GM12874 (cell line): Measurements from ENCODE around the gene GUK1.
A peak's percentile ranks its signal among the peaks of the same experiment; 100 is the strongest.

Source experiments
- TF ChIP-seq, protein P1 (sequence below): IDR thresholded peaks from 2 replicates; pipeline ENCODE4 v1.5.1; 2011; ENCODE audit warnings: low read depth, mild to moderate bottlenecking, control low read depth, low read length, moderate library complexity; ENCODE audit not compliant: insufficient read depth

Gene GUK1

GRCh38 chr1:228122921-228123441 lies 17.1 kb upstream of the GUK1 start:
- TF ChIP-seq, protein P1, sequence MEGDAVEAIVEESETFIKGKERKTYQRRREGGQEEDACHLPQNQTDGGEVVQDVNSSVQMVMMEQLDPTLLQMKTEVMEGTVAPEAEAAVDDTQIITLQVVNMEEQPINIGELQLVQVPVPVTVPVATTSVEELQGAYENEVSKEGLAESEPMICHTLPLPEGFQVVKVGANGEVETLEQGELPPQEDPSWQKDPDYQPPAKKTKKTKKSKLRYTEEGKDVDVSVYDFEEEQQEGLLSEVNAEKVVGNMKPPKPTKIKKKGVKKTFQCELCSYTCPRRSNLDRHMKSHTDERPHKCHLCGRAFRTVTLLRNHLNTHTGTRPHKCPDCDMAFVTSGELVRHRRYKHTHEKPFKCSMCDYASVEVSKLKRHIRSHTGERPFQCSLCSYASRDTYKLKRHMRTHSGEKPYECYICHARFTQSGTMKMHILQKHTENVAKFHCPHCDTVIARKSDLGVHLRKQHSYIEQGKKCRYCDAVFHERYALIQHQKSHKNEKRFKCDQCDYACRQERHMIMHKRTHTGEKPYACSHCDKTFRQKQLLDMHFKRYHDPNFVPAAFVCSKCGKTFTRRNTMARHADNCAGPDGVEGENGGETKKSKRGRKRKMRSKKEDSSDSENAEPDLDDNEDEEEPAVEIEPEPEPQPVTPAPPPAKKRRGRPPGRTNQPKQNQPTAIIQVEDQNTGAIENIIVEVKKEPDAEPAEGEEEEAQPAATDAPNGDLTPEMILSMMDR = no peak

DNA sequence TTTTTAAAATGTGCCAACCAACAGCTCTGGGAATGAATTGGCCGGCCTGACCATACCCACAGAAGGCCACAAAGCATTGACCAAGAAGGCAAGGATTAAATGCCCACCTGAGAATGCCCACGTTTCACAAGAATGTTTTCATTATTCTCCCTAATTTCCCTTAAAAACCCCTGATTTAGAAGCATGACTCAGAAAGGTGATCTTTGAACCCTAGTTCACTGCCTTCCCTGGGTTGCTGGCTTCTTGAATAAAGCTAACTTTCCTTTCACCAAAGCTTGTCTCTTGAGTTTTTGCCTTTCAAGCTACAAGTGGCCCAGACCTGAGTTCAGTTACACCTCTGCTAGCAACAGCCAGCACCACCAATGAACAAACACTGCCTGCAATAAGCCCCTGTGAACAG lies 16.6 kb upstream of the GUK1 start:
- TF ChIP-seq, protein P1 = no peak

GRCh38 chr1:228125185-228125584 lies 14.9 kb upstream of the GUK1 start:
- TF ChIP-seq, protein P1 = no peak

- TF ChIP-seq, protein P1 = no peak
Observed at GRCh38 chr1:228131766-228132165, 8.3 kb upstream of the GUK1 start.

GRCh38 chr1:228134591-228134990 lies 5.5 kb upstream of the GUK1 start:
- TF ChIP-seq, protein P1 = no peak

DNA sequence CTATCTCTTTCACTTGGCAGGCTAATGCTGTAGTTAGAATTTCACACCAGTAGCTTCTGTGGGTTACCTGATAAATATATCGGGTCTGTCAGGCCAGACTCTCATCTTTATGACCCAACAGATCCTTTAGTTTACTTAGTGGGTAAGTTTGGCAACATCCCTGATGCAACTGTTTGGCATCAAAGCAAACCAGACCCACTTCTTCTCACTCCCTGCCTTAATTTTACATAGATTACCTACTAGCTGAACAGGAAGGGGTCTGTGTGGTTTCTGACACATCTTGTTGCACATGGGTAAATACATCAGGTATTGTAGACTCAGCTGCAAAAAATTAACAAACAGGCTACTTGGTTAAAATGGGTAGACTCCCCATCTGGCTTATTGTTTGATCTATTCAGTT lies 3.2 kb upstream of the GUK1 start:
- TF ChIP-seq, protein P1 = no peak

- TF ChIP-seq, protein P1 = 0 out of 2 replicates have a peak, but pooled peaks have one; percentile 14
Observed at GRCh38 chr1:228139406-228139930, 611 bp upstream of the GUK1 start.
